Subcutaneous abdominal adipose tissue (tissue), 5 donors: Measurements from ENCODE around the gene PPARD.

Experiments used
- H3K27ac ChIP-seq: one replicate; pipeline ENCODE4 v1.7.0; 2013; ENCODE audit warnings: low read depth, mild to moderate bottlenecking, inconsistent platforms, low read length, moderate library complexity
- H3K27me3 ChIP-seq, 5 donors: one replicate each; pipeline ENCODE4 v1.7.0; 2013; ENCODE audit warnings: low read length in 5 of 5, inconsistent platforms in 1 of 5; ENCODE audit not compliant: control insufficient read depth in 5 of 5, insufficient read depth in 4 of 5
- H3K36me3 ChIP-seq, 5 donors: one replicate each; pipeline ENCODE4 v1.7.0; 2013; ENCODE audit warnings: low read length in 5 of 5; ENCODE audit not compliant: control insufficient read depth in 5 of 5, insufficient read depth in 5 of 5
- H3K4me1 ChIP-seq, 5 donors: one replicate each; pipeline ENCODE4 v1.7.0; 2013; ENCODE audit warnings: low read length in 5 of 5, mild to moderate bottlenecking in 3 of 5, moderate library complexity in 1 of 5; ENCODE audit not compliant: control insufficient read depth in 5 of 5, insufficient read depth in 5 of 5
- H3K4me3 ChIP-seq, 5 donors: one replicate each; pipeline ENCODE4 v1.7.0; 2013; ENCODE audit warnings: low read length in 5 of 5, low read depth in 1 of 5
- H3K9ac ChIP-seq, 5 donors: one replicate each; pipeline ENCODE4 v1.7.0; 2013; ENCODE audit warnings: low read length in 5 of 5, mild to moderate bottlenecking in 4 of 5, moderate library complexity in 3 of 5
- H3K9me3 ChIP-seq, 5 donors: one replicate each; pipeline ENCODE4 v1.7.0; 2013; ENCODE audit warnings: low read length in 5 of 5; ENCODE audit not compliant: control insufficient read depth in 5 of 5
- donor health status: healthy.
- donor health status: healthy.
- donor health status: healthy.
- donor health status: healthy.
- donor health status: healthy.

PPARD gene

GRCh38 chr6:35392111-35392702 is 49.8 kb downstream of the PPARD start:
- no peaks in the 10 kb centered on the region for H3K36me3 ChIP-seq
- no peaks in the 10 kb centered on the region for H3K27me3 ChIP-seq
- H3K27ac ChIP-seq = no peak overlapping the region
- H3K4me1 ChIP-seq = peaks cover 0 to 16% (median 9%) of the 10 kb centered on the region in 5 donors
- no peaks in the 10 kb centered on the region for H3K9me3 ChIP-seq
- no peak overlapping the region for H3K4me3 ChIP-seq
- H3K9ac ChIP-seq = no peak overlapping the region

- peaks cover 0 to 14% (median 8%) of the 10 kb centered on the region in 5 donors for H3K4me1 ChIP-seq
Observed at GRCh38 chr6:35392773-35393672, 50.7 kb downstream of the PPARD start.

GRCh38 chr6:35396991-35397390 is 54.6 kb downstream of the PPARD start:
- Histone ChIP-seq H3K27ac (no peak overlapping the region), H3K4me3 (no peak overlapping the region), H3K36me3 (peaks cover 0 to 3% (median 0%) of the 10 kb centered on the region in 5 donors), H3K9ac (no peak overlapping the region), H3K9me3 (no peaks in the 10 kb centered on the region), H3K4me1 (peaks cover 0 to 10% (median 0%) of the 10 kb centered on the region in 5 donors), H3K27me3 (no peaks in the 10 kb centered on the region)

More at GRCh38 chr6:35392773-35393672, 50.7 kb downstream of the PPARD start:
- no peak overlapping the region for H3K9ac ChIP-seq
- no peak overlapping the region for H3K27ac ChIP-seq
- H3K9me3 ChIP-seq = no peaks in the 10 kb centered on the region
- H3K4me3 ChIP-seq = no peak overlapping the region
- H3K36me3 ChIP-seq = no peaks in the 10 kb centered on the region
- no peaks in the 10 kb centered on the region for H3K27me3 ChIP-seq

GRCh38 chr6:35397806-35398418 is 55.6 kb downstream of the PPARD start:
- no peak overlapping the region for H3K27ac ChIP-seq
- H3K9me3 ChIP-seq = no peaks in the 10 kb centered on the region
- H3K27me3 ChIP-seq = no peaks in the 10 kb centered on the region
- peaks cover 0 to 3% (median 0%) of the 10 kb centered on the region in 5 donors for H3K36me3 ChIP-seq
- no peak overlapping the region for H3K4me3 ChIP-seq
- H3K4me1 ChIP-seq = peaks cover 0 to under 1% (median 0%) of the 10 kb centered on the region in 5 donors
- H3K9ac ChIP-seq = no peak overlapping the region

- no peak overlapping the region for H3K27ac ChIP-seq
- no peaks in the 10 kb centered on the region for H3K4me1 ChIP-seq
Observed at GRCh38 chr6:35398526-35398925, 56.2 kb downstream of the PPARD start.

GRCh38 chr6:35400111-35400510 is 57.8 kb downstream of the PPARD start:
- Histone ChIP-seq H3K36me3 (peaks cover 0 to 3% (median 0%) of the 10 kb centered on the region in 5 donors), H3K9ac (no peak overlapping the region), H3K9me3 (no peaks in the 10 kb centered on the region), H3K4me3 (no peak overlapping the region), H3K27ac (no peak overlapping the region), H3K4me1 (no peaks in the 10 kb centered on the region), H3K27me3 (no peaks in the 10 kb centered on the region)

More at GRCh38 chr6:35398526-35398925, 56.2 kb downstream of the PPARD start:
- peaks cover 0 to 3% (median 0%) of the 10 kb centered on the region in 5 donors for H3K36me3 ChIP-seq
- no peaks in the 10 kb centered on the region for H3K27me3 ChIP-seq
- no peak overlapping the region for H3K4me3 ChIP-seq
- no peaks in the 10 kb centered on the region for H3K9me3 ChIP-seq
- no peak overlapping the region for H3K9ac ChIP-seq

- Histone ChIP-seq H3K9ac (no peak overlapping the region), H3K36me3 (peaks cover 0 to 3% (median 0%) of the 10 kb centered on the region in 5 donors), H3K27me3 (no peaks in the 10 kb centered on the region), H3K4me3 (no peak overlapping the region), H3K27ac (no peak overlapping the region), H3K4me1 (no peaks in the 10 kb centered on the region), H3K9me3 (no peaks in the 10 kb centered on the region)
Observed at GRCh38 chr6:35400901-35401311, 58.5 kb downstream of the PPARD start.

GRCh38 chr6:35401514-35401913 is 59.2 kb downstream of the PPARD start:
- Histone ChIP-seq H3K9me3 (no peaks in the 10 kb centered on the region), H3K4me3 (no peak overlapping the region), H3K27me3 (no peaks in the 10 kb centered on the region), H3K4me1 (no peaks in the 10 kb centered on the region), H3K27ac (no peak overlapping the region), H3K36me3 (peaks cover 0 to 3% (median 0%) of the 10 kb centered on the region in 5 donors), H3K9ac (no peak overlapping the region)

GRCh38 chr6:35402136-35402855 is 59.9 kb downstream of the PPARD start:
- Histone ChIP-seq H3K27ac (no peak overlapping the region), H3K27me3 (no peaks in the 10 kb centered on the region), H3K4me1 (no peaks in the 10 kb centered on the region), H3K4me3 (no peak overlapping the region), H3K36me3 (peaks cover 0 to 3% (median 0%) of the 10 kb centered on the region in 5 donors), H3K9ac (no peak overlapping the region), H3K9me3 (no peaks in the 10 kb centered on the region)
